ENCODE results near the gene GABRR1.

- no peak for TF ChIP-seq ESRRG (CRISPR knock-in tag; IDR thresholded peaks at IDR 0.05)
- TF ChIP-seq ZNF70 (CRISPR knock-in tag; IDR thresholded peaks at IDR 0.05): no peak
- no peak for TF ChIP-seq ARNTL (CRISPR knock-in tag; IDR thresholded peaks at IDR 0.05; ENCODE audit: borderline replicate concordance, low read depth)
- TF ChIP-seq TCF4 (CRISPR knock-in tag; IDR thresholded peaks at IDR 0.05; ENCODE audit: borderline replicate concordance): no peak
These were observed 55.7 kb downstream of the GABRR1 start for GRCh38 chr6:89161326-89162046.
